PC-3 (cell line): Measurements from ENCODE around the gene PAK4. TPM values are rescaled to one million over a fixed set of nuclear protein-coding genes. Genes with fewer than 3 reads are reported as not detected.
A peak's percentile ranks its signal among the peaks of the same experiment; 100 is the strongest.
"Not testable (repeated sequence)": the region's sequence is repeated elsewhere in the genome, so short reads cannot be mapped to it uniquely, and the experiment has no call there.

ENCODE experiments used
- ATAC-seq: fragments of 200-7000 bp; cut with Tn5 transposase; 2 replicates; pipeline ENCODE4 v1.9.1; 2020; ENCODE audit warnings: mild to moderate bottlenecking, moderate library complexity
- BruUV-seq: library from RNA; stranded (reverse); fragments of 400-500 nt; replicated peaks from 2 replicates; lab custom pipeline; 2021; lab: Mats Ljungman, UMichigan
- CTCF ChIA-PET: fragments of 300-600 bp; sonication (Branson Sonifier 250); formaldehyde crosslinking; loops from one replicate; lab custom pipeline; 2022; ENCODE audit warnings: antibody characterized with exemption; lab: Charles Lee
- POLR2A ChIA-PET: fragments of 300-600 bp; sonication (Branson Sonifier 250); formaldehyde crosslinking; loops from one replicate; lab custom pipeline; 2022; ENCODE audit warnings: antibody characterized with exemption; ENCODE audit not compliant: unreplicated experiment; lab: Charles Lee
- DNase-seq: peaks from one replicate; pipeline ENCODE4 v3.0.0-alpha.2; 2015
- H2AFZ ChIP-seq: fragments of 300-600 bp; sonication (generic); 2 replicates; pipeline ENCODE4 v1.6.0; 2016; ENCODE audit warnings: antibody characterized with exemption, low read length
- H3F3A ChIP-seq: fragments of 300-600 bp; sonication (generic); one replicate; pipeline ENCODE4 v1.6.0; 2017; ENCODE audit warnings: antibody characterized with exemption, low read length, control low read depth, mild to moderate bottlenecking; ENCODE audit not compliant: unreplicated experiment
- H3K27ac ChIP-seq: fragments of 300-600 bp; sonication (generic); 2 replicates; pipeline ENCODE4 v1.5.1; 2016; ENCODE audit warnings: mild to moderate bottlenecking, low read length
- H3K27me3 ChIP-seq: fragments of 300-600 bp; sonication (generic); 2 replicates; pipeline ENCODE4 v1.6.1; 2016; ENCODE audit warnings: low read length, mixed read lengths
- H3K36me3 ChIP-seq: fragments of 300-600 bp; sonication (generic); 2 replicates; pipeline ENCODE4 v1.6.1; 2016; ENCODE audit warnings: low read depth, mixed run types, low read length, mixed read lengths
- H3K4me1 ChIP-seq: fragments of 300-600 bp; sonication (generic); 2 replicates; pipeline ENCODE4 v1.5.1; 2016; ENCODE audit warnings: low read length; ENCODE audit not compliant: insufficient read depth
- H3K4me2 ChIP-seq: fragments of 300-600 bp; sonication (generic); 2 replicates; pipeline ENCODE4 v1.6.0; 2016; ENCODE audit warnings: low read length
- H3K4me3 ChIP-seq: fragments of 300-600 bp; sonication (generic); 2 replicates; pipeline ENCODE4 v1.5.1; 2016; ENCODE audit warnings: mild to moderate bottlenecking, low read length, mixed read lengths
- H3K79me2 ChIP-seq: fragments of 300-600 bp; sonication (generic); 2 replicates; pipeline ENCODE4 v1.6.1; 2017; ENCODE audit warnings: low read length, mixed read lengths
- H3K9ac ChIP-seq: fragments of 300-600 bp; sonication (generic); 2 replicates; pipeline ENCODE4 v1.6.0; 2016; ENCODE audit warnings: mild to moderate bottlenecking, low read length
- H3K9me2 ChIP-seq: fragments of 300-600 bp; sonication (generic); replicated peaks from 2 replicates; pipeline ENCODE4 v1.6.1; 2016; ENCODE audit warnings: mixed run types, low read length, mixed read lengths
- H3K9me3 ChIP-seq: fragments of 300-600 bp; sonication (generic); 2 replicates; pipeline ENCODE4 v1.6.1; 2016; ENCODE audit warnings: low read length, mixed read lengths
- H4K20me1 ChIP-seq: fragments of 300-600 bp; sonication (generic); 2 replicates; pipeline ENCODE4 v1.6.1; 2016; ENCODE audit warnings: low read length, mixed read lengths
- EZH2 ChIP-seq: fragments of 300-600 bp; sonication (generic); IDR thresholded peaks from one replicate; pipeline ENCODE4 v1.6.1; 2017; ENCODE audit warnings: antibody characterized with exemption, mild to moderate bottlenecking, low read length; ENCODE audit not compliant: unreplicated experiment
- EZH2phosphoT487 ChIP-seq: fragments of 300-600 bp; sonication (generic); IDR thresholded peaks from 2 replicates; pipeline ENCODE4 v1.6.1; 2018; ENCODE audit warnings: mild to moderate bottlenecking, antibody characterized with exemption, low read length, borderline replicate concordance
- intact Hi-C: fragments of 100-400 bp; cut with micrococcal nuclease; formaldehyde crosslinking; loops from 2 replicates; pipeline ENCODE4 v1.9.0; 2023
- total RNA-seq: library from RNA; depleted of rRNA; stranded (reverse); fragments of >200 nt; gene quantifications from 2 replicates; pipeline ENCODE4 v1.2.3, GENCODE V29; 2014
- TF ChIP-seq, protein P1 (sequence below): fragments of 300-600 bp; sonication (generic); conservative IDR thresholded peaks from 2 replicates; pipeline ENCODE4 v1.5.1; 2017; ENCODE audit warnings: antibody characterized with exemption, low read depth, mild to moderate bottlenecking, low read length

The PAK4 gene
- total RNA-seq, 1 experiment from 2014 or later: 13.5 TPM

DNA sequence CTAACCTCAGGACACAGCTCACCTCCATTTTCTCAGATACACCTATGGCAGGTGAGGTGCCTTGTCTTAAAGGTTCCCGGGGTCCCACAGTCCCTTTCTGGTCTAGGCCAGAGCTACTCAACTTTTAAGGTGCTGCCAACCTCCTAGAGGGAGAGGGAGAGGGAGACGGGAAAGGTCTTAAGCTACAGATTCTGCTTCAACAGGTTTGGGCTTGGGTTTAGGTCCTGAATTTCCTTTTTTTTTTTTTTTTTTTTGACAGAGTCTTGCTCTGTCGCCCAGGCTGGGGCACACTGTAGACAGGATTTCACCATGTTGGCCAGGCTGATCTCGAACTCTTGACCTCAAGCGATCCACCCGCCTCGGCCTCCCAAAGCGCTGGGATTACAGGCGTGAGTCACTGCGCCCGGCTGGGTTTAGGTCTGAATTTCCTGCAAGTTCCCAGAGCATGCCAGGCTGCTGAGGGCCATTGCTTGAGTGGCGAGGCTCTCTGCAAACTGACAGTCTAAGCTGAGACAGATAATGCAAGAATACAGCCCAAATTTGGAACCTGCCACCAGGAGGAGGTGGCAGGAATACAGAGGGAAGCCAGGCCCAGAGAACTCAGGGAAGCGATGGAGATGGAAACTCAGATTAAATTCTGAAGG lies 86.3 kb downstream of the PAK4 start:
- no peak for DNase-seq
- TF ChIP-seq EZH2 (no peak), EZH2phosphoT487 (no peak)
- TF ChIP-seq, protein P1, sequence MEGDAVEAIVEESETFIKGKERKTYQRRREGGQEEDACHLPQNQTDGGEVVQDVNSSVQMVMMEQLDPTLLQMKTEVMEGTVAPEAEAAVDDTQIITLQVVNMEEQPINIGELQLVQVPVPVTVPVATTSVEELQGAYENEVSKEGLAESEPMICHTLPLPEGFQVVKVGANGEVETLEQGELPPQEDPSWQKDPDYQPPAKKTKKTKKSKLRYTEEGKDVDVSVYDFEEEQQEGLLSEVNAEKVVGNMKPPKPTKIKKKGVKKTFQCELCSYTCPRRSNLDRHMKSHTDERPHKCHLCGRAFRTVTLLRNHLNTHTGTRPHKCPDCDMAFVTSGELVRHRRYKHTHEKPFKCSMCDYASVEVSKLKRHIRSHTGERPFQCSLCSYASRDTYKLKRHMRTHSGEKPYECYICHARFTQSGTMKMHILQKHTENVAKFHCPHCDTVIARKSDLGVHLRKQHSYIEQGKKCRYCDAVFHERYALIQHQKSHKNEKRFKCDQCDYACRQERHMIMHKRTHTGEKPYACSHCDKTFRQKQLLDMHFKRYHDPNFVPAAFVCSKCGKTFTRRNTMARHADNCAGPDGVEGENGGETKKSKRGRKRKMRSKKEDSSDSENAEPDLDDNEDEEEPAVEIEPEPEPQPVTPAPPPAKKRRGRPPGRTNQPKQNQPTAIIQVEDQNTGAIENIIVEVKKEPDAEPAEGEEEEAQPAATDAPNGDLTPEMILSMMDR: no peak
- H4K20me1 ChIP-seq: no peaks in the 10 kb centered on the region
- no TSS peak for BruUV-seq
- H3K79me2 ChIP-seq: no peaks in the 10 kb centered on the region
- no peak overlapping the region for H2AFZ ChIP-seq
- no peaks in the 10 kb centered on the region for H3F3A ChIP-seq
- no peaks in the 10 kb centered on the region for H3K9me2 ChIP-seq
- no peak overlapping the region for H3K4me3 ChIP-seq
- intact Hi-C loops: loop anchor here (5.0 kb wide), 1 partner anchor 115 kb away; no protein-coding TSS in a partner anchor
- H3K36me3 ChIP-seq: no peaks in the 10 kb centered on the region; the same call in 1 of the 2 replicates
- no peak overlapping the region for H3K27ac ChIP-seq
- CTCF ChIA-PET: interaction anchor here (0.6 kb wide), 1 partner anchor 90 kb away, joined by 5 read pairs; no protein-coding TSS in a partner anchor
- H3K4me2 ChIP-seq: no peak overlapping the region
- no peaks in the 10 kb centered on the region for H3K4me1 ChIP-seq
- no peak for ATAC-seq
- POLR2A ChIA-PET: no interaction called here
- no peak overlapping the region for H3K9ac ChIP-seq
- no peaks in the 10 kb centered on the region for H3K27me3 ChIP-seq
- no peaks in the 10 kb centered on the region for H3K9me3 ChIP-seq

DNA sequence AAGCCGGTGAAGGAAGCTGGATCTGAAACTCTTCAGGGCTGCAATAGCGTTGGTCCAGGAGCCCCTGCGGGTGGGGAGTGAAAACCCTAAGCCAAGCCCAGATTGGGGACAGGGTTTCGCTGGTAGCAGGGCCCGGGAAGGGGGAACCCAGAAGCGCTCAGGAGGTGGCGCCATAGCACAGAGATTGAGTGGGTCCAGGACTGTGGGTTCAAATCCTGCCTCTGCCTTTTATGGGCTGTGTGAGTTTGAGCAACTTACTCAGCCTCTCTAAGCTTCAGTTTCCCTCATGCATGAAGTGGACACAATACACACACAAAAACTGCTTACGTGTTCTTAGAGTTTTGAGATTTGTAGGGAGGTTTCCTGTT lies 86.8 kb downstream of the PAK4 start:
- H3K9ac ChIP-seq: no peak overlapping the region
- no peaks in the 10 kb centered on the region for H4K20me1 ChIP-seq
- H3K9me2 ChIP-seq: no peaks in the 10 kb centered on the region
- no peak for TF ChIP-seq EZH2phosphoT487
- TF ChIP-seq EZH2: no peak
- TF ChIP-seq, protein P1: peak; percentile 61
- H2AFZ ChIP-seq: no peak overlapping the region
- H3K4me1 ChIP-seq: no peaks in the 10 kb centered on the region
- no peak overlapping the region for H3K4me2 ChIP-seq
- BruUV-seq: no TSS peak
- H3K9me3 ChIP-seq: no peaks in the 10 kb centered on the region
- no peak; the same call in 1 of the 2 replicates for ATAC-seq
- peak; percentile 32 for DNase-seq
- no peaks in the 10 kb centered on the region for H3K27me3 ChIP-seq
- no peaks in the 10 kb centered on the region for H3K79me2 ChIP-seq
- CTCF ChIA-PET: no interaction called here
- POLR2A ChIA-PET: no interaction called here
- no peak overlapping the region for H3K4me3 ChIP-seq
- intact Hi-C loops: loop anchor here (5.0 kb wide), 1 partner anchor 115 kb away; no protein-coding TSS in a partner anchor
- no peaks in the 10 kb centered on the region for H3F3A ChIP-seq
- no peaks in the 10 kb centered on the region; the same call in 1 of the 2 replicates for H3K36me3 ChIP-seq
- no peak overlapping the region for H3K27ac ChIP-seq

DNA sequence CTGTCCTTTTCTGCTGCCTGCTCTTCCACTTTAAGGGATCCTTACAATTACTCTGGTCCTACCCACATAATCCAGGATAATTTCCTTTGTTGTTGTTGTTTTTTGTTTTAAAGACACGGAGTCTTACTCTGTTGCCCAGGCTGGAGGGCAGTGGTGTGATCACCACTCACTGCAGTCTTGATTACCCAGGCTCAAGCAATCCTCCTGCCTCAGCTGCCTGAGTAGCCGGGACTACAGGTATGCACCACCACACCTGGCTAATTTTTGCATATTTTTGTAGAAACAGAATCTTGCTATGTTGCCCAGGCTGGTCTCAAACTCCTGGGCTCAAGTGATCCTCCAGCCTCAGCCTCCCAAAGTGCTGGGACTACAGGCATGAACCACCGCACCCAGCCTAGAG lies 89.7 kb downstream of the PAK4 start:
- CTCF ChIA-PET, intact Hi-C loops, H3K9ac ChIP-seq, H3K4me3 ChIP-seq, ATAC-seq, POLR2A ChIA-PET, H4K20me1 ChIP-seq, H3K4me1 ChIP-seq, DNase-seq, H3K9me3 ChIP-seq, H3K27ac ChIP-seq, H3K27me3 ChIP-seq, BruUV-seq, H3K79me2 ChIP-seq, H2AFZ ChIP-seq, H3K9me2 ChIP-seq, H3K36me3 ChIP-seq, H3F3A ChIP-seq, H3K4me2 ChIP-seq: not testable (repeated sequence)
